ENCODE results near the gene KIRREL3. TPM values are rescaled to one million over a fixed set of nuclear protein-coding genes. Genes with fewer than 3 reads are reported as not detected.

KIRREL3 gene
- total and polyA plus RNA-seq, 10 donors: 0.50 to 5.4 (median 2.0) TPM

DNA sequence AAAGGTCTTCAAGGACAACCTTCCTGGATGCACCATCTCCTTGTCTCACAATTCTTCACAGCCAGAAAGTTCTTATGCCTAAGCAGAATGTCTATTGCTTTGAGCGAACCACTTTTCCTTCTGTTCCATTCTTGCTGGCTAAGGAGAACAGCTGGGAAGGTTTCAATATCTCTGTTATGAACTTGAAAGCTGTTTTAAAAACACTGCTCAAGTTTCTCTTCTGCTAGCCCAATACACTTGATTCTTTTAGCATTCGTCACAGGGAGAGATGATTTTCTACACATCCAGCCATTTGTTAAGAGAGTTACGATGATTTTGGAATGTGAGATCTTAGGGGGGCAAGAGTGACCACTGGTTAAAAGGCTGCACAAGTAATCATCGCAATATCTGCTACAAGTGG, 249.3 kb downstream of the KIRREL3 start:
- Histone ChIP-seq H3K27me3 (replicated peaks in 1 of 7) (no peaks in the 10 kb centered on the region), H3K9me3 (peaks cover 0 to 6% (median 0%) of the 10 kb centered on the region in 8 donors), H3K4me1 (peaks cover 0 to 14% (median 6%) of the 10 kb centered on the region in 6 donors), H3K27ac (no peak overlapping the region), H3K36me3 (no peaks in the 10 kb centered on the region), H3K4me3 (no peak overlapping the region)
- WGBS, 5 donors: 80 to 89% (median 82%) methylated on average over 4 of the region's 4 CpGs
- TF ChIP-seq POLR2AphosphoS5 (IDR thresholded peaks at IDR 0.05) (no peak), POLR2A (IDR thresholded peaks at IDR 0.05) (no peak)
- TF ChIP-seq, protein P1, sequence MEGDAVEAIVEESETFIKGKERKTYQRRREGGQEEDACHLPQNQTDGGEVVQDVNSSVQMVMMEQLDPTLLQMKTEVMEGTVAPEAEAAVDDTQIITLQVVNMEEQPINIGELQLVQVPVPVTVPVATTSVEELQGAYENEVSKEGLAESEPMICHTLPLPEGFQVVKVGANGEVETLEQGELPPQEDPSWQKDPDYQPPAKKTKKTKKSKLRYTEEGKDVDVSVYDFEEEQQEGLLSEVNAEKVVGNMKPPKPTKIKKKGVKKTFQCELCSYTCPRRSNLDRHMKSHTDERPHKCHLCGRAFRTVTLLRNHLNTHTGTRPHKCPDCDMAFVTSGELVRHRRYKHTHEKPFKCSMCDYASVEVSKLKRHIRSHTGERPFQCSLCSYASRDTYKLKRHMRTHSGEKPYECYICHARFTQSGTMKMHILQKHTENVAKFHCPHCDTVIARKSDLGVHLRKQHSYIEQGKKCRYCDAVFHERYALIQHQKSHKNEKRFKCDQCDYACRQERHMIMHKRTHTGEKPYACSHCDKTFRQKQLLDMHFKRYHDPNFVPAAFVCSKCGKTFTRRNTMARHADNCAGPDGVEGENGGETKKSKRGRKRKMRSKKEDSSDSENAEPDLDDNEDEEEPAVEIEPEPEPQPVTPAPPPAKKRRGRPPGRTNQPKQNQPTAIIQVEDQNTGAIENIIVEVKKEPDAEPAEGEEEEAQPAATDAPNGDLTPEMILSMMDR (IDR thresholded peaks at IDR 0.05 in 8 of 11, conservative IDR thresholded peaks at IDR 0.05 in 3 of 11): no peak
- intact Hi-C loops (cut with DNase I; ENCODE audit: low total_unique reads): no loop called here
- no peak for DNase-seq

DNA sequence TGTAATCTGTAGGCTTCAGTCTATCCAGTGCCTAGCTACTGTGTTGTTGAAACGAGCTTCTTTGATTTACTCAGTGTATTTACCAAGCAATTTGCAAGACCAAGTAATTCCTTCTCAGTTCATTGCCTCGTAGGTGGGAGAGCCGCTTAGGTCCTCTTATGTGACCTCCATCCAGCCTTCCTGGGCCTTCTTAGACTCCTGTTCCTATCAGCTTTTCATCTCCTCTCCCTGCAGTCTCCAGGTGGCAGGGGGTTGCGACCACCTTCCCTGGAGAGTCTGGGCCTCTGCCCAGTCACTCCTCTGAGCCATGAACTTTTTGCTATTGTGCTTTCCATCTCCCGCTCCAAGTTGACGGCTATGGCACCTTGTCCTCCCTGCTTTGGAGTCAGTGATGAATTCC, 251.8 kb downstream of the KIRREL3 start:
- Histone ChIP-seq H3K4me3 (no peak overlapping the region), H3K4me1 (peaks cover 0 to 14% (median 6%) of the 10 kb centered on the region in 6 donors), H3K9me3 (peaks cover 0 to 6% (median 0%) of the 10 kb centered on the region in 8 donors), H3K27me3 (replicated peaks in 1 of 7) (no peaks in the 10 kb centered on the region), H3K27ac (peak overlapping the region; percentile 24 to 81 (median 58)), H3K36me3 (no peaks in the 10 kb centered on the region)
- 69 to 84% (median 76%) methylated on average over 6 of the region's 6 CpGs for WGBS, 5 donors
- intact Hi-C loops (cut with DNase I; ENCODE audit: low total_unique reads): no loop called here
- TF ChIP-seq POLR2A (IDR thresholded peaks at IDR 0.05) (no peak), POLR2AphosphoS5 (IDR thresholded peaks at IDR 0.05) (no peak)
- TF ChIP-seq, protein P1 (IDR thresholded peaks at IDR 0.05 in 8 of 11, conservative IDR thresholded peaks at IDR 0.05 in 3 of 11): no peak
- DNase-seq: no peak

DNA sequence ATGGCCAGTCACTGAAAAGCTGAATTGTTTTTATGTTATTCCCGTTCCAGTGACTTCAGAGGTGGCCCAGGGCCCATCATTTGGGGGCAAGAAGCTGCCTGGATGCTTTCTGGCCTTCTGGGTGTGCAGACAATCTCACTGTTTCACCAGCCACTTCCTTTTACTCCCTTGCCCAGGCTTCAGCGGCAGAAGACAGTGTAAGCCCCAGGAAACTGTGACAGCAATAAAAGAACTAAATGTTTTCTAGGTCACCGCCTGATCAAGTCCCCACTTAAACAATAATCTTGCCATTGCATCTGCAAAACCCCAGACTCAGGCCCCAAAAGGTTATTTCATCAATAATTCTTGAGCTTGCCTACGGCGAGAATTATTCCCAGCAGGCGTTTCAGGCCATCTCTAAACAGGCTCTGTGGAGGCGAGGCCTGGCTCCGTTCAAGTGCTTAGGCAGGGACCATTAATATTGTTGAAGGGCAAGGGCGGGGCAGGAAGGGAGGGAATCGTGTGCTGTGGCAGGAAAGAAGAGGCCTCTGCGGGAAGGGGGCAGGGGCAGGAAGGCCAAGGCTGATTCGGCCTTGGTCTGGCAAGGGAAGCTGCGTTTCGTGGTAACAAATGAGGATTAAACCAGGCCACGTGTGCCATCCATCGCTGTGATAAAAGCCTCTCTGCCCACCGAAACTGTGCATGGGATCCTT, 252.3 kb downstream of the KIRREL3 start:
- Histone ChIP-seq H3K27me3 (replicated peaks in 1 of 7) (no peaks in the 10 kb centered on the region), H3K27ac (peak overlapping the region in 7 of 8 donors; percentile 41 to 81 (median 72)), H3K36me3 (no peaks in the 10 kb centered on the region), H3K4me1 (peaks cover 0 to 14% (median 6%) of the 10 kb centered on the region in 6 donors), H3K4me3 (no peak overlapping the region), H3K9me3 (peaks cover 0 to 6% (median 0%) of the 10 kb centered on the region in 8 donors)
- peak; percentile 85 for DNase-seq
- WGBS, 5 donors: 20 to 38% (median 31%) methylated on average over 16 to 17 of the region's 17 CpGs
- peak; percentile 50 to 82 (median 76) for TF ChIP-seq POLR2AphosphoS5 (IDR thresholded peaks at IDR 0.05)
- TF ChIP-seq POLR2A (IDR thresholded peaks at IDR 0.05): no peak
- intact Hi-C loops (cut with DNase I; ENCODE audit: low total_unique reads): no loop called here

DNA sequence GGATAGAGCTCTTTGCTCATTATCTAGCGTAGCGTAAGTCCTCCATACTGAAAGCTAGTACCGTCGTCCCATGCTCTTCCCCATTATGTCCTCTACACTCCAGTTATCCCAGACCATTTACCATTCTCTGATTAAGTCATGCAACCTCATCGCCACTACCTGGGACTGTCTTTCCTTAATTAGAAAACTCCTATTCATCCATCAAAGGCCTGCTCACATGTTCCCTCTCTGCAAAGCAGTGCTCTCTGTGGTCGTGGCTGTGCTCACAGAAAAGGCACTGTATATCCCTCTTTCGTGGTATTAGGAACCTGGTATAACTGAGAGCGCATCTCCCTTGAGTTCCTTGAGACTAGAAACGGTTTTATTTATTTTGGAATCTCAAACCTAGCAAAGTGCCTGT, 253.3 kb downstream of the KIRREL3 start:
- 86 to 89% (median 87%) methylated on average over 9 of the region's 9 CpGs for WGBS, 5 donors
- intact Hi-C loops (cut with DNase I; ENCODE audit: low total_unique reads): no loop called here
- TF ChIP-seq POLR2AphosphoS5 (IDR thresholded peaks at IDR 0.05) (no peak), POLR2A (IDR thresholded peaks at IDR 0.05) (no peak)
- TF ChIP-seq, protein P1 (IDR thresholded peaks at IDR 0.05 in 8 of 11, conservative IDR thresholded peaks at IDR 0.05 in 3 of 11): no peak

More for the DNA sequence above, 253.3 kb downstream of the KIRREL3 start:
- H3K4me3 ChIP-seq: no peak overlapping the region
- H3K9me3 ChIP-seq: peaks cover 0 to 6% (median 0%) of the 10 kb centered on the region in 8 donors
- DNase-seq: no peak
- no peaks in the 10 kb centered on the region for H3K27me3 ChIP-seq (replicated peaks in 1 of 7)
- peak overlapping the region in 6 of 8 donors; percentile 60 to 81 (median 72) for H3K27ac ChIP-seq
- no peaks in the 10 kb centered on the region for H3K36me3 ChIP-seq
- H3K4me1 ChIP-seq: peaks cover 0 to 14% (median 6%) of the 10 kb centered on the region in 6 donors
